ENCODE measurements around the gene LRRN2. TPM values are rescaled to one million over a fixed set of nuclear protein-coding genes. Genes with fewer than 3 reads are reported as not detected.

LRRN2 gene
- total RNA-seq, 1 experiment from 2014 or later, result 5.8 TPM

DNA sequence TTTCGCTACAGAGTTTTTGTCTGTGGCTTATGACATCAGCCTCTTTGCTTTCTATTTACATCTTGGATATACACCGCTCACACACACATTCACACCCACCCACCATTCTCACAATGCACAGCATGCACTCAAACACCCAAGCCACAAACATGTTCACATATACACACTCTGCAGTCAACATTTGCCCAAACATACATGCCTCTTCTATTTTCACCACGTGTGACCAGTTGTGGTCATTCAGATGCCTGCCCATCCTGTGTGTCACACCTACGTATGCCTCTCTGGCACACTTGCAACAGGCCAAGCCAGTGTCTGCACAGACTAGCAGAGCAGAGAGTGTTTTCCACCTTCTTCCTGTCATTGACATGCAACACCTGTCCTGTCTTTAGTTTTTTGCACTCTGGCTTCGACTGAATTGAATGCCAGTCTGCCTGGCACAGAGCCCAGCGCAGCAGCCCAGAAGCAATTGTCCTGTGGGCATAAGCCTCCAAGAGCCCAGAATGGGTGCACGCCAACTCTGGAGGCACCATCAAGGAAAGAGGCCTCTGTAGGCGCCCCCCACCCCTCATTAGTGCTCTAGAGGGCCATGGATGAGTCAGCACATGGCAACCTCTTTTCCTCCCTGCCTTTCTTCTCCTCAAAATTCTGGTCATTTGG is 37.7 kb upstream of the LRRN2 start:
- peak; percentile 15 for DNase-seq

More for the DNA sequence above, 37.7 kb upstream of the LRRN2 start:
- TF ChIP-seq, protein P1, sequence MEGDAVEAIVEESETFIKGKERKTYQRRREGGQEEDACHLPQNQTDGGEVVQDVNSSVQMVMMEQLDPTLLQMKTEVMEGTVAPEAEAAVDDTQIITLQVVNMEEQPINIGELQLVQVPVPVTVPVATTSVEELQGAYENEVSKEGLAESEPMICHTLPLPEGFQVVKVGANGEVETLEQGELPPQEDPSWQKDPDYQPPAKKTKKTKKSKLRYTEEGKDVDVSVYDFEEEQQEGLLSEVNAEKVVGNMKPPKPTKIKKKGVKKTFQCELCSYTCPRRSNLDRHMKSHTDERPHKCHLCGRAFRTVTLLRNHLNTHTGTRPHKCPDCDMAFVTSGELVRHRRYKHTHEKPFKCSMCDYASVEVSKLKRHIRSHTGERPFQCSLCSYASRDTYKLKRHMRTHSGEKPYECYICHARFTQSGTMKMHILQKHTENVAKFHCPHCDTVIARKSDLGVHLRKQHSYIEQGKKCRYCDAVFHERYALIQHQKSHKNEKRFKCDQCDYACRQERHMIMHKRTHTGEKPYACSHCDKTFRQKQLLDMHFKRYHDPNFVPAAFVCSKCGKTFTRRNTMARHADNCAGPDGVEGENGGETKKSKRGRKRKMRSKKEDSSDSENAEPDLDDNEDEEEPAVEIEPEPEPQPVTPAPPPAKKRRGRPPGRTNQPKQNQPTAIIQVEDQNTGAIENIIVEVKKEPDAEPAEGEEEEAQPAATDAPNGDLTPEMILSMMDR (conservative IDR thresholded peaks at IDR 0.05), result no peak
- no CpG with 5 or more reads among the region's 8 CpGs for WGBS (ENCODE audit: extremely low coverage, insufficient read length, low lambda C conversion rate)
- Histone ChIP-seq H2AK5ac (ENCODE audit: insufficient read length, low read length) (no peak overlapping the region), H4K8ac (replicated peaks; ENCODE audit: insufficient read length, low read depth, low read length) (no peak overlapping the region), H2BK120ac (ENCODE audit: low read depth, low read length, poor library complexity, severe bottlenecking) (no peak overlapping the region), H4K20me1 (ENCODE audit: control insufficient read depth, insufficient read depth, insufficient read length) (no peaks in the 10 kb centered on the region), H3K14ac (ENCODE audit: insufficient read depth, low read length) (0 out of 2 replicates have a peak overlapping the region, but pooled peaks have one; percentile 6), H3K4me2 (ENCODE audit: insufficient read depth, insufficient read length, low read length) (no peak overlapping the region), H3K79me2 (ENCODE audit: insufficient read depth, low read length) (no peaks in the 10 kb centered on the region), H3K23me2 (ENCODE audit: insufficient read length, low read depth, low read length, poor library complexity, severe bottlenecking) (no peaks in the 10 kb centered on the region), H3K9me3 (ENCODE audit: control insufficient read depth, low read depth, low read length) (no peaks in the 10 kb centered on the region), H2BK20ac (ENCODE audit: low read depth, low read length, poor library complexity, severe bottlenecking) (no peak overlapping the region), H4K91ac (ENCODE audit: insufficient read length, low read depth, low read length) (no peak overlapping the region), H2BK5ac (ENCODE audit: insufficient read length, low read length) (no peak overlapping the region), H4K5ac (ENCODE audit: insufficient read length, low read depth, low read length) (no peak overlapping the region), H3K79me1 (ENCODE audit: insufficient read depth, low read depth, low read length, poor library complexity, severe bottlenecking) (no peaks in the 10 kb centered on the region), H3K56ac (ENCODE audit: insufficient read length, low read depth, low read length) (no peak overlapping the region), H2AFZ (ENCODE audit: low read length) (no peak overlapping the region), H3K4me1 (ENCODE audit: insufficient read depth, low read length) (no peaks in the 10 kb centered on the region), H3K23ac (ENCODE audit: insufficient read length, low read depth, low read length) (no peak overlapping the region), H3K27ac (ENCODE audit: insufficient read length, low read depth, low read length) (no peak overlapping the region), H3K18ac (ENCODE audit: insufficient read length, low read depth, low read length) (no peak overlapping the region), H3T11ph (ENCODE audit: low read length) (no peak overlapping the region), H3K9ac (ENCODE audit: extremely low read depth, insufficient read length, low read length) (no peak overlapping the region), H3K27me3 (ENCODE audit: insufficient read depth, low read length) (no peaks in the 10 kb centered on the region; the same call in 1 of the 2 replicates), H3K4ac (ENCODE audit: low read depth, low read length) (no peak overlapping the region), H2BK12ac (ENCODE audit: insufficient read length, low read depth, low read length) (no peak overlapping the region), H2BK15ac (ENCODE audit: low read depth, low read length) (no peak overlapping the region)
- no peak overlapping the region for H3K27ac Mint-ChIP-seq
- H3K27me3 Mint-ChIP-seq (ENCODE audit: low read depth), result peaks cover 36% of the 10 kb centered on the region
- no peaks in the 10 kb centered on the region; a peak in 1 of 5 replicates for H3K9me3 Mint-ChIP-seq
- peaks cover 13 to 14% of the 10 kb centered on the region in 2 experiments for H3K4me1 Mint-ChIP-seq
- no peak overlapping the region for H3K4me3 Mint-ChIP-seq
- H3K36me3 Mint-ChIP-seq (ENCODE audit: insufficient read depth in 1 of 3, low read depth in 3 of 3), result no peaks in the 10 kb centered on the region; a peak in 1 of 7 replicates
